Upper lobe of left lung (tissue), 6 donors: Measurements from ENCODE around the gene COMMD6. TPM values are rescaled to one million over a fixed set of nuclear protein-coding genes. Genes with fewer than 3 reads are reported as not detected.

Experiments used
- ATAC-seq, 2 donors: fragments of 200-7000 bp; cut with Tn5 transposase; one replicate each; pipeline ENCODE4 v1.9.1; 2022; ENCODE audit warnings: mild to moderate bottlenecking in 2 of 2, moderate library complexity in 2 of 2; ENCODE audit not compliant: low FRiP score in 2 of 2
- DNase-seq, 2 donors: peaks; one replicate each; pipeline ENCODE4 v3.0.0-alpha.2; 2019 to 2020
- H3K27ac ChIP-seq, 4 donors: fragments of 200-600 bp; sonication (generic); one replicate each; pipeline ENCODE4 v1.5.1; 2016 to 2019
- H3K27me3 ChIP-seq, 4 donors: fragments of 200-600 bp; sonication (generic); one replicate each; pipeline ENCODE4 v1.5.1; 2017 to 2019
- H3K36me3 ChIP-seq, 4 donors: fragments of 200-600 bp; sonication (generic); one replicate each; pipeline ENCODE4 v1.5.1; 2016 to 2019
- H3K4me1 ChIP-seq, 4 donors: fragments of 200-600 bp; sonication (generic); one replicate each; pipeline ENCODE4 v1.5.1; 2018 to 2019
- H3K4me3 ChIP-seq, 4 donors: fragments of 200-600 bp; sonication (generic); one replicate each; pipeline ENCODE4 v1.5.1; 2017 to 2019; ENCODE audit warnings: mild to moderate bottlenecking in 2 of 4, moderate library complexity in 1 of 4
- H3K9me3 ChIP-seq, 4 donors: fragments of 200-600 bp; sonication (generic); one replicate each; pipeline ENCODE4 v1.5.1; 2018 to 2019
- CTCF ChIP-seq, 6 experiments: fragments of 450-650 bp in 4 of 6; fragments of 200-600 bp in 2 of 6; sonication (generic) in 2 of 6; IDR thresholded peaks; one replicate each; pipeline ENCODE4 v1.5.1; 2016 to 2019; ENCODE audit warnings: antibody characterized with exemption in 6 of 6
- EP300 ChIP-seq, 4 donors: sonication (generic); formaldehyde crosslinking; IDR thresholded peaks; one replicate each; pipeline ENCODE4 v1.5.1; 2017; ENCODE audit warnings: antibody characterized with exemption in 4 of 4, control low read depth in 2 of 4
- POLR2A ChIP-seq, 4 donors: fragments of 450-650 bp; IDR thresholded peaks; one replicate each; pipeline ENCODE4 v1.5.1; 2016 to 2017; ENCODE audit warnings: antibody characterized with exemption in 4 of 4, mild to moderate bottlenecking in 2 of 4
- POLR2AphosphoS5 ChIP-seq, 2 donors: sonication (generic); formaldehyde crosslinking; IDR thresholded peaks; one replicate each; pipeline ENCODE4 v1.5.1; 2017; ENCODE audit warnings: antibody characterized with exemption in 2 of 2
- WGBS, 2 donors: methylation state at CpG; one replicate each; pipeline ENCODE4 v1.1.5; 2017 to 2018; 5-methylcytosine and 5-hydroxymethylcytosine counted together
- total RNA-seq, 6 donors: library from RNA; depleted of rRNA in 4 of 6; stranded (reverse); fragments of >200 nt in 4 of 6; gene quantifications; one replicate each; pipeline versions ENCODE4 v1.1.0 to v1.2.1, GENCODE V29; 2016 to 2021
- donor health status: DM: no; HTN: no; CAD: no; lungs with moderate emphysema.
- donor health status: DM: no; HTN: yes; CAD: no; lungs with severe emphysema.

COMMD6 gene
- total RNA-seq, 6 donors from 2014 or later = 9.0 to 134 (median 63.8) TPM

GRCh38 chr13:75495938-75496337, 41.7 kb downstream of the COMMD6 start:
- Histone ChIP-seq H3K36me3 (no peaks in the 10 kb centered on the region), H3K4me1 (no peaks in the 10 kb centered on the region), H3K27me3 (no peaks in the 10 kb centered on the region), H3K4me3 (no peak overlapping the region), H3K27ac (no peak overlapping the region), H3K9me3 (no peaks in the 10 kb centered on the region)
- WGBS, 2 donors = 64 to 85% methylated on average over 5 of the region's 5 CpGs
- ATAC-seq = no peak
- TF ChIP-seq POLR2AphosphoS5 (IDR thresholded peaks at IDR 0.05) = no peak
- TF ChIP-seq POLR2A (IDR thresholded peaks at IDR 0.05) = no peak
- no peak for TF ChIP-seq CTCF (IDR thresholded peaks at IDR 0.05)
- no peak for DNase-seq

GRCh38 chr13:75494491-75494890, 43.1 kb downstream of the COMMD6 start:
- no peak overlapping the region for H3K4me3 ChIP-seq
- TF ChIP-seq CTCF (IDR thresholded peaks at IDR 0.05) (no peak), POLR2A (IDR thresholded peaks at IDR 0.05) (no peak), POLR2AphosphoS5 (IDR thresholded peaks at IDR 0.05) (no peak), EP300 (IDR thresholded peaks at IDR 0.05) (no peak)
- H3K9me3 ChIP-seq = no peaks in the 10 kb centered on the region
- no peak overlapping the region for H3K27ac ChIP-seq
- ATAC-seq (no peak), DNase-seq (no peak)
- no peaks in the 10 kb centered on the region for H3K27me3 ChIP-seq
- no peaks in the 10 kb centered on the region for H3K36me3 ChIP-seq
- WGBS, 2 donors = 87 to 97% methylated on average over 1 of the region's 1 CpG
- peaks cover under 1 to 7% (median 2%) of the 10 kb centered on the region in 4 donors for H3K4me1 ChIP-seq

GRCh38 chr13:75493156-75493555, 44.5 kb downstream of the COMMD6 start:
- no peaks in the 10 kb centered on the region for H3K9me3 ChIP-seq
- H3K27ac ChIP-seq = no peak overlapping the region
- H3K27me3 ChIP-seq = no peaks in the 10 kb centered on the region
- H3K4me3 ChIP-seq = no peak overlapping the region
- TF ChIP-seq POLR2A (IDR thresholded peaks at IDR 0.05) (no peak), POLR2AphosphoS5 (IDR thresholded peaks at IDR 0.05) (no peak), CTCF (IDR thresholded peaks at IDR 0.05) (no peak), EP300 (IDR thresholded peaks at IDR 0.05) (no peak)
- ATAC-seq (no peak), DNase-seq (no peak)
- no peaks in the 10 kb centered on the region for H3K36me3 ChIP-seq
- peaks cover 4 to 12% (median 5%) of the 10 kb centered on the region in 4 donors for H3K4me1 ChIP-seq

- no peaks in the 10 kb centered on the region for H3K27me3 ChIP-seq
- ATAC-seq (no peak), DNase-seq (no peak)
- TF ChIP-seq POLR2AphosphoS5 (IDR thresholded peaks at IDR 0.05) (no peak), CTCF (IDR thresholded peaks at IDR 0.05) (no peak), EP300 (IDR thresholded peaks at IDR 0.05) (no peak), POLR2A (IDR thresholded peaks at IDR 0.05) (no peak)
- no peak overlapping the region for H3K4me3 ChIP-seq
- no peak overlapping the region for H3K27ac ChIP-seq
- H3K36me3 ChIP-seq = no peaks in the 10 kb centered on the region
- no peaks in the 10 kb centered on the region for H3K9me3 ChIP-seq
- WGBS, 2 donors = 96 to 98% methylated on average over 4 to 5 of the region's 5 CpGs
- H3K4me1 ChIP-seq = peaks cover 4 to 12% (median 5%) of the 10 kb centered on the region in 4 donors
These were observed 45.3 kb downstream of the COMMD6 start for GRCh38 chr13:75492389-75492788.

- H3K36me3 ChIP-seq = no peaks in the 10 kb centered on the region
- 95 to 96% methylated on average over 2 of the region's 2 CpGs for WGBS, 2 donors
- peaks cover 4 to 12% (median 5%) of the 10 kb centered on the region in 4 donors for H3K4me1 ChIP-seq
- H3K27ac ChIP-seq = no peak overlapping the region
- no peaks in the 10 kb centered on the region for H3K27me3 ChIP-seq
- H3K4me3 ChIP-seq = no peak overlapping the region
- no peaks in the 10 kb centered on the region for H3K9me3 ChIP-seq
- DNase-seq (no peak), ATAC-seq (no peak)
- TF ChIP-seq POLR2A (IDR thresholded peaks at IDR 0.05) (no peak), EP300 (IDR thresholded peaks at IDR 0.05) (no peak), CTCF (IDR thresholded peaks at IDR 0.05) (no peak), POLR2AphosphoS5 (IDR thresholded peaks at IDR 0.05) (no peak)
These were observed 46.3 kb downstream of the COMMD6 start for GRCh38 chr13:75491376-75491775.
